Sigmoid colon (tissue), 7 donors: ENCODE data around the gene ADAMTS10. TPM values are rescaled to one million over a fixed set of nuclear protein-coding genes. Genes with fewer than 3 reads are reported as not detected.
A peak's percentile ranks its signal among the peaks of the same experiment; 100 is the strongest.

Source experiments
- DNase-seq: peaks from one replicate; pipeline ENCODE4 v3.0.0-alpha.2; 2019
- H3K27ac ChIP-seq, 4 donors: fragments of 200-600 bp; sonication (generic); one replicate each; pipeline ENCODE4 v1.5.1; 2016 to 2019; ENCODE audit warnings: mild to moderate bottlenecking in 1 of 4
- H3K27me3 ChIP-seq, 3 donors: fragments of 200-600 bp; sonication (generic); one replicate each; pipeline ENCODE4 v1.5.1; 2019; ENCODE audit warnings: mild to moderate bottlenecking in 1 of 3
- H3K36me3 ChIP-seq, 4 donors: fragments of 200-600 bp; sonication (generic); one replicate each; pipeline ENCODE4 v1.5.1; 2016 to 2019
- H3K4me1 ChIP-seq, 4 donors: fragments of 200-600 bp; sonication (generic); one replicate each; pipeline ENCODE4 v1.5.1; 2017 to 2019
- H3K4me3 ChIP-seq, 4 donors: fragments of 200-600 bp; sonication (generic); one replicate each; pipeline ENCODE4 v1.5.1; 2017 to 2019; ENCODE audit warnings: mild to moderate bottlenecking in 2 of 4, moderate library complexity in 1 of 4
- H3K9me3 ChIP-seq, 4 donors: fragments of 200-600 bp in 3 of 4; sonication (generic) in 3 of 4; one replicate each; pipeline versions ENCODE4 v1.5.1 to v1.6.1; 2013 to 2019
- CTCF ChIP-seq, 4 experiments: fragments of 450-650 bp in 3 of 4; fragments of 200-600 bp in 1 of 4; IDR thresholded peaks; one replicate each; pipeline ENCODE4 v1.5.1; 2016 to 2019; ENCODE audit warnings: antibody characterized with exemption in 4 of 4, mild to moderate bottlenecking in 3 of 4, moderate library complexity in 2 of 4
- EP300 ChIP-seq, 4 donors: sonication (generic); formaldehyde crosslinking; IDR thresholded peaks; one replicate each; pipeline ENCODE4 v1.6.1; 2017; ENCODE audit warnings: antibody characterized with exemption in 4 of 4
- POLR2A ChIP-seq, 2 donors: fragments of 450-650 bp; IDR thresholded peaks; one replicate each; pipeline ENCODE4 v1.6.1; 2016; ENCODE audit warnings: antibody characterized with exemption in 2 of 2, mild to moderate bottlenecking in 2 of 2, moderate library complexity in 2 of 2
- POLR2AphosphoS5 ChIP-seq, 4 donors: sonication (generic); formaldehyde crosslinking; IDR thresholded peaks; one replicate each; pipeline ENCODE4 v1.6.1; 2017; ENCODE audit warnings: antibody characterized with exemption in 4 of 4
- WGBS, 2 donors: extraction: QIAGEN DNeasy Blood & Tissue Kit; methylation state at CpG; one replicate each; pipeline ENCODE4 v1.1.7; 2013; 5-methylcytosine and 5-hydroxymethylcytosine counted together
- intact Hi-C: fragments of 100-400 bp; cut with DNase I; formaldehyde crosslinking; loops from one replicate; pipeline ENCODE4 v1.15.1; 2023
- polyA plus RNA-seq, 3 donors: library from polyadenylated mRNA; stranded (reverse); fragments of 200-250 nt; gene quantifications; one replicate each; pipeline ENCODE4 v1.2.3, GENCODE V29; 2013
- total RNA-seq, 4 donors: library from RNA; depleted of rRNA; stranded (reverse); fragments of >200 nt; gene quantifications; one replicate each; pipeline ENCODE4 v1.1.0, GENCODE V29; 2016
- donor health status: healthy with polysubstance abuse.
- donor health status: Bipolar disorder and iron deficiency.
- donor health status: healthy.

Gene ADAMTS10
- total and polyA plus RNA-seq, 7 donors, result 1.2 to 90.6 (median 21.1) TPM; not detected in 1

- intact Hi-C loops, result no loop called here
- Histone ChIP-seq H3K36me3 (no peaks in the 10 kb centered on the region), H3K9me3 (no peaks in the 10 kb centered on the region), H3K4me3 (no peak overlapping the region), H3K27ac (no peak overlapping the region), H3K4me1 (peaks cover 0 to 11% (median 8%) of the 10 kb centered on the region in 4 donors), H3K27me3 (no peaks in the 10 kb centered on the region)
- 63 to 78% methylated on average over 2 of the region's 2 CpGs for WGBS, 2 donors
- TF ChIP-seq POLR2AphosphoS5 (IDR thresholded peaks at IDR 0.05) (no peak), EP300 (IDR thresholded peaks at IDR 0.05) (no peak)
- no peak for DNase-seq
These were observed 3.9 kb upstream of the ADAMTS10 start for GRCh38 chr19:8614455-8614854.

GRCh38 chr19:8612807-8613171, 2.3 kb upstream of the ADAMTS10 start:
- H3K4me3 ChIP-seq, result no peak overlapping the region
- peaks cover 0 to 26% (median 22%) of the 10 kb centered on the region in 4 donors for H3K4me1 ChIP-seq
- intact Hi-C loops, result no loop called here
- no peaks in the 10 kb centered on the region for H3K9me3 ChIP-seq
- TF ChIP-seq EP300 (IDR thresholded peaks at IDR 0.05) (no peak), POLR2A (IDR thresholded peaks at IDR 0.05) (no peak), CTCF (IDR thresholded peaks at IDR 0.05) (no peak), POLR2AphosphoS5 (IDR thresholded peaks at IDR 0.05) (no peak)
- 47 to 48% methylated on average over 5 of the region's 5 CpGs for WGBS, 2 donors
- no peaks in the 10 kb centered on the region for H3K27me3 ChIP-seq
- DNase-seq, result no peak
- no peaks in the 10 kb centered on the region for H3K36me3 ChIP-seq
- H3K27ac ChIP-seq, result peak overlapping the region in 2 of 4 donors; percentile 41 to 80

GRCh38 chr19:8611877-8612806, 1.6 kb upstream of the ADAMTS10 start:
- 37 to 54% methylated on average over 12 of the region's 12 CpGs for WGBS, 2 donors
- peak; percentile 85 for DNase-seq

GRCh38 chr19:8611391-8611876, 919 bp upstream of the ADAMTS10 start:
- Histone ChIP-seq H3K36me3 (no peaks in the 10 kb centered on the region), H3K9me3 (no peaks in the 10 kb centered on the region), H3K4me1 (peaks cover 0 to 33% (median 24%) of the 10 kb centered on the region in 4 donors), H3K27me3 (no peaks in the 10 kb centered on the region), H3K4me3 (no peak overlapping the region), H3K27ac (peak overlapping the region; percentile 79 to 82 (median 80))
- 26 to 35% methylated on average over 18 of the region's 18 CpGs for WGBS, 2 donors
- TF ChIP-seq POLR2AphosphoS5 (IDR thresholded peaks at IDR 0.05), result no peak
- no peak for TF ChIP-seq EP300 (IDR thresholded peaks at IDR 0.05)
- no peak for DNase-seq
- intact Hi-C loops, result no loop called here

More at GRCh38 chr19:8611877-8612806, 1.6 kb upstream of the ADAMTS10 start:
- intact Hi-C loops, result no loop called here
- H3K27me3 ChIP-seq, result no peaks in the 10 kb centered on the region
- H3K9me3 ChIP-seq, result no peaks in the 10 kb centered on the region
- H3K27ac ChIP-seq, result peak overlapping the region; percentile 79 to 82 (median 80)
- peaks cover 0 to 30% (median 23%) of the 10 kb centered on the region in 4 donors for H3K4me1 ChIP-seq
- TF ChIP-seq POLR2AphosphoS5 (IDR thresholded peaks at IDR 0.05) (peak in 2 of 4 donors; percentile 14 to 31), POLR2A (IDR thresholded peaks at IDR 0.05) (no peak), EP300 (IDR thresholded peaks at IDR 0.05) (no peak)
- no peaks in the 10 kb centered on the region for H3K36me3 ChIP-seq
- no peak overlapping the region for H3K4me3 ChIP-seq

GRCh38 chr19:8610936-8611300, 403 bp upstream of the ADAMTS10 start:
- Histone ChIP-seq H3K27me3 (no peaks in the 10 kb centered on the region), H3K27ac (peak overlapping the region; percentile 79 to 82 (median 80)), H3K4me1 (peaks cover 0 to 33% (median 24%) of the 10 kb centered on the region in 4 donors), H3K36me3 (no peaks in the 10 kb centered on the region), H3K4me3 (peak overlapping the region; percentile 56 to 80 (median 64)), H3K9me3 (no peaks in the 10 kb centered on the region)
- intact Hi-C loops, result no loop called here
- no peak for DNase-seq
- no peak for TF ChIP-seq POLR2A (IDR thresholded peaks at IDR 0.05)
- TF ChIP-seq EP300 (IDR thresholded peaks at IDR 0.05), result no peak
- no peak for TF ChIP-seq POLR2AphosphoS5 (IDR thresholded peaks at IDR 0.05)
- TF ChIP-seq CTCF (IDR thresholded peaks at IDR 0.05), result no peak
- WGBS, 2 donors, result 3 to 4% methylated on average over 9 of the region's 9 CpGs
